ENCODE measurements around the gene GOLPH3.
"Not testable (repeated sequence)": the region's sequence is repeated elsewhere in the genome, so short reads cannot be mapped to it uniquely, and the experiment has no call there.

The GOLPH3 gene

GRCh38 chr5:32098291-32098690 lies 75.8 kb downstream of the GOLPH3 start:
- no peak for DNase-seq

GRCh38 chr5:32096891-32097595 lies 77.1 kb downstream of the GOLPH3 start:
- no peak for DNase-seq

GRCh38 chr5:32095261-32095671 lies 78.9 kb downstream of the GOLPH3 start:
- DNase-seq: no peak

GRCh38 chr5:32094691-32095090 lies 79.4 kb downstream of the GOLPH3 start:
- DNase-seq: no peak

- peak; percentile 50 to 63 for DNase-seq
Observed at GRCh38 chr5:32092938-32093812, 80.9 kb downstream of the GOLPH3 start.

GRCh38 chr5:32090755-32091128 lies 83.4 kb downstream of the GOLPH3 start:
- no peak for DNase-seq

- DNase-seq: no peak
Observed at GRCh38 chr5:32090026-32090754, 83.9 kb downstream of the GOLPH3 start.

- no peak for DNase-seq
Observed at GRCh38 chr5:32089146-32090000, 84.7 kb downstream of the GOLPH3 start.

GRCh38 chr5:32088214-32088613 lies 85.9 kb downstream of the GOLPH3 start:
- DNase-seq: no peak

GRCh38 chr5:32087086-32088082 lies 86.7 kb downstream of the GOLPH3 start:
- DNase-seq: no peak

- no peak for DNase-seq
Observed at GRCh38 chr5:32083981-32084430, 90.1 kb downstream of the GOLPH3 start.

GRCh38 chr5:32082701-32083100 lies 91.4 kb downstream of the GOLPH3 start:
- DNase-seq: no peak

GRCh38 chr5:32080565-32080964 lies 93.6 kb downstream of the GOLPH3 start:
- DNase-seq: not testable (repeated sequence)

GRCh38 chr5:32078855-32079254 lies 95.3 kb downstream of the GOLPH3 start:
- DNase-seq: not testable (repeated sequence)

- peak in 1 of 2 donors; percentile 37 for DNase-seq
Observed at GRCh38 chr5:32076699-32077695, 97.1 kb downstream of the GOLPH3 start.

All from CD4-positive, alpha-beta T cell treated with Interferon alpha-2 for 1 hour (primary cell).